ENCODE results near the gene RAD52.

DNA sequence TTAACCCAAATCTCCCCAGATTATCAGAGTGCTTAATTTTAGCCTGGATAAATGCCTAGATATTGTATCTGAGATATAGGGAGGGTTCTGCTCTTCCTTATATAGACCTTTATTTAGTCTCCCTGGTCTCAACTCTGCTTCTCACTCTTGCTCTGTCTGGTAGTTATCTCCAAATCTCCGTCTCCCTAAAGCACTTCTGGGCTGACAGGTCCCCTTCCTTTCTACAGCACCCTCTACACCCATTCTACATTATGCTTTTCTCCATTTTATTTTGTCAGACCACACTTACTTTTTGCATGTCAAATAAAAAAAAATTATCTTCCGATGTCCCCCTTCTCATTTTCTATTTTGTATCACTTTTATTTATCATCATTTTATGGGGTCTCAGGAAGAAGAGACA is 39.6 kb upstream of the RAD52 start:
- TF ChIP-seq, protein P1, sequence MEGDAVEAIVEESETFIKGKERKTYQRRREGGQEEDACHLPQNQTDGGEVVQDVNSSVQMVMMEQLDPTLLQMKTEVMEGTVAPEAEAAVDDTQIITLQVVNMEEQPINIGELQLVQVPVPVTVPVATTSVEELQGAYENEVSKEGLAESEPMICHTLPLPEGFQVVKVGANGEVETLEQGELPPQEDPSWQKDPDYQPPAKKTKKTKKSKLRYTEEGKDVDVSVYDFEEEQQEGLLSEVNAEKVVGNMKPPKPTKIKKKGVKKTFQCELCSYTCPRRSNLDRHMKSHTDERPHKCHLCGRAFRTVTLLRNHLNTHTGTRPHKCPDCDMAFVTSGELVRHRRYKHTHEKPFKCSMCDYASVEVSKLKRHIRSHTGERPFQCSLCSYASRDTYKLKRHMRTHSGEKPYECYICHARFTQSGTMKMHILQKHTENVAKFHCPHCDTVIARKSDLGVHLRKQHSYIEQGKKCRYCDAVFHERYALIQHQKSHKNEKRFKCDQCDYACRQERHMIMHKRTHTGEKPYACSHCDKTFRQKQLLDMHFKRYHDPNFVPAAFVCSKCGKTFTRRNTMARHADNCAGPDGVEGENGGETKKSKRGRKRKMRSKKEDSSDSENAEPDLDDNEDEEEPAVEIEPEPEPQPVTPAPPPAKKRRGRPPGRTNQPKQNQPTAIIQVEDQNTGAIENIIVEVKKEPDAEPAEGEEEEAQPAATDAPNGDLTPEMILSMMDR (IDR thresholded peaks at IDR 0.05; ENCODE audit: low read length): no peak
- TF ChIP-seq EZH2 (optimal IDR thresholded peaks at IDR 0.05; ENCODE audit: low read depth, low read length): no peak
